ENCODE measurements around the gene AFF2.

AFF2 gene

GRCh38 chrX:148574237-148574973, 74.0 kb downstream of the AFF2 start:
- Histone ChIP-seq H3K9me3 (ENCODE audit: severe bottlenecking) (no peaks in the 10 kb centered on the region), H3K27me3 (ENCODE audit: insufficient read depth, poor library complexity, severe bottlenecking) (no peaks in the 10 kb centered on the region), H3K4me1 (ENCODE audit: insufficient read depth, poor library complexity, severe bottlenecking) (no peaks in the 10 kb centered on the region), H3K36me3 (ENCODE audit: low read depth) (no peaks in the 10 kb centered on the region), H3K4me3 (ENCODE audit: severe bottlenecking) (no peak overlapping the region), H3K27ac (ENCODE audit: poor library complexity, severe bottlenecking) (no peak overlapping the region)
- DNase-seq (ENCODE audit: low spot score) = no peak
- TF ChIP-seq CTCF (IDR thresholded peaks at IDR 0.05; ENCODE audit: poor library complexity, severe bottlenecking) = no peak
- ATAC-seq (ENCODE audit: low read depth) = no peak

GRCh38 chrX:148576396-148576795, 76.0 kb downstream of the AFF2 start:
- ATAC-seq (ENCODE audit: low read depth) (no peak), DNase-seq (ENCODE audit: low spot score) (no peak)
- TF ChIP-seq CTCF (IDR thresholded peaks at IDR 0.05; ENCODE audit: poor library complexity, severe bottlenecking) = no peak
- Histone ChIP-seq H3K27ac (ENCODE audit: poor library complexity, severe bottlenecking) (no peak overlapping the region), H3K27me3 (ENCODE audit: insufficient read depth, poor library complexity, severe bottlenecking) (no peaks in the 10 kb centered on the region), H3K4me1 (ENCODE audit: insufficient read depth, poor library complexity, severe bottlenecking) (no peaks in the 10 kb centered on the region), H3K9me3 (ENCODE audit: severe bottlenecking) (no peaks in the 10 kb centered on the region), H3K36me3 (ENCODE audit: low read depth) (no peaks in the 10 kb centered on the region), H3K4me3 (ENCODE audit: severe bottlenecking) (no peak overlapping the region)

GRCh38 chrX:148577741-148578140, 77.3 kb downstream of the AFF2 start:
- Histone ChIP-seq H3K27ac (ENCODE audit: poor library complexity, severe bottlenecking) (no peak overlapping the region), H3K27me3 (ENCODE audit: insufficient read depth, poor library complexity, severe bottlenecking) (no peaks in the 10 kb centered on the region), H3K36me3 (ENCODE audit: low read depth) (no peaks in the 10 kb centered on the region), H3K4me3 (ENCODE audit: severe bottlenecking) (no peak overlapping the region), H3K4me1 (ENCODE audit: insufficient read depth, poor library complexity, severe bottlenecking) (no peaks in the 10 kb centered on the region), H3K9me3 (ENCODE audit: severe bottlenecking) (no peaks in the 10 kb centered on the region)
- no peak for TF ChIP-seq CTCF (IDR thresholded peaks at IDR 0.05; ENCODE audit: poor library complexity, severe bottlenecking)
- ATAC-seq (ENCODE audit: low read depth) = no peak
- DNase-seq (ENCODE audit: low spot score) = no peak

- ATAC-seq (ENCODE audit: low read depth) = no peak
- Histone ChIP-seq H3K4me3 (ENCODE audit: severe bottlenecking) (no peak overlapping the region), H3K4me1 (ENCODE audit: insufficient read depth, poor library complexity, severe bottlenecking) (no peaks in the 10 kb centered on the region), H3K27me3 (ENCODE audit: insufficient read depth, poor library complexity, severe bottlenecking) (no peaks in the 10 kb centered on the region), H3K36me3 (ENCODE audit: low read depth) (no peaks in the 10 kb centered on the region), H3K9me3 (ENCODE audit: severe bottlenecking) (no peaks in the 10 kb centered on the region), H3K27ac (ENCODE audit: poor library complexity, severe bottlenecking) (no peak overlapping the region)
- no peak for DNase-seq (ENCODE audit: low spot score)
- no peak for TF ChIP-seq CTCF (IDR thresholded peaks at IDR 0.05; ENCODE audit: poor library complexity, severe bottlenecking)
These were observed 79.6 kb downstream of the AFF2 start for GRCh38 chrX:148580016-148580415.

GRCh38 chrX:148582353-148582752, 81.9 kb downstream of the AFF2 start:
- no peaks in the 10 kb centered on the region for H3K4me1 ChIP-seq (ENCODE audit: insufficient read depth, poor library complexity, severe bottlenecking)

More at GRCh38 chrX:148582353-148582752, 81.9 kb downstream of the AFF2 start:
- Histone ChIP-seq H3K36me3 (ENCODE audit: low read depth) (no peaks in the 10 kb centered on the region), H3K27me3 (ENCODE audit: insufficient read depth, poor library complexity, severe bottlenecking) (no peaks in the 10 kb centered on the region), H3K9me3 (ENCODE audit: severe bottlenecking) (no peaks in the 10 kb centered on the region), H3K27ac (ENCODE audit: poor library complexity, severe bottlenecking) (no peak overlapping the region), H3K4me3 (ENCODE audit: severe bottlenecking) (no peak overlapping the region)
- DNase-seq (ENCODE audit: low spot score) = no peak
- no peak for ATAC-seq (ENCODE audit: low read depth)
- no peak for TF ChIP-seq CTCF (IDR thresholded peaks at IDR 0.05; ENCODE audit: poor library complexity, severe bottlenecking)

All from RWPE2 (cell line).